OCI-LY7 (cell line): Measurements from ENCODE around the gene OR4D9.

Source experiments
- CTCF ChIP-seq: fragments of 200-600 bp; sonication (generic); conservative IDR thresholded peaks from 2 replicates; pipeline ENCODE4 v1.5.1; 2014; ENCODE audit warnings: mild to moderate bottlenecking, antibody characterized with exemption, low read length, moderate library complexity, mixed read lengths
- EZH2phosphoT487 ChIP-seq: fragments of 200-600 bp; sonication (generic); IDR thresholded peaks from 2 replicates; pipeline ENCODE4 v1.6.1; 2018; ENCODE audit warnings: low read depth, borderline replicate concordance, mild to moderate bottlenecking, mixed run types, antibody characterized with exemption, low read length, moderate library complexity, mixed read lengths

GRCh38 chr11:59503276-59503675 lies 8.1 kb upstream of the OR4D9 start, which contains the start of gene OR4D11:
- TF ChIP-seq CTCF (no peak), EZH2phosphoT487 (no peak)
